Keratinocyte (primary cell): ENCODE measurements around the gene RGS3. TPM values are rescaled to one million over a fixed set of nuclear protein-coding genes. Genes with fewer than 3 reads are reported as not detected.

ENCODE experiments used
- DNase-seq: peaks from one replicate; pipeline ENCODE4 v3.0.0-alpha.2; 2011; ENCODE audit warnings: low read depth, missing footprints, low spot score
- FAIRE-seq: peaks from 2 replicates; lab custom pipeline; 2011; peaks lifted over from hg19 to GRCh38; lab: Jason Lieb, UNC
- H2AFZ ChIP-seq: 2 replicates; pipeline ENCODE4 v1.6.0; 2012; ENCODE audit warnings: low read length, control low read depth, inconsistent platforms; ENCODE audit not compliant: control insufficient read depth
- H3K27ac ChIP-seq: 2 replicates; pipeline ENCODE4 v1.5.1; 2011; ENCODE audit warnings: low read length; ENCODE audit not compliant: control insufficient read depth, insufficient read depth
- H3K27me3 ChIP-seq: 3 replicates; pipeline ENCODE4 v1.6.0; 2011; ENCODE audit warnings: low read length; ENCODE audit not compliant: control insufficient read depth, insufficient read depth; ENCODE audit errors: extremely low read depth
- H3K36me3 ChIP-seq, 2 experiments: 2 replicates in 1 of 2; 3 replicates in 1 of 2; pipeline ENCODE4 v1.5.1; 2011; ENCODE audit warnings: low read length in 2 of 2, mild to moderate bottlenecking in 1 of 2; ENCODE audit not compliant: control insufficient read depth in 2 of 2, insufficient read depth in 2 of 2; ENCODE audit errors: extremely low read depth in 1 of 2
- H3K4me1 ChIP-seq: 3 replicates; pipeline ENCODE4 v1.5.1; 2011; ENCODE audit warnings: low read length; ENCODE audit not compliant: control insufficient read depth, insufficient read depth; ENCODE audit errors: extremely low read depth
- H3K4me2 ChIP-seq: 3 replicates; pipeline ENCODE4 v1.6.0; 2011; ENCODE audit warnings: low read depth, low read length; ENCODE audit not compliant: control insufficient read depth, insufficient read depth; ENCODE audit errors: extremely low read depth
- H3K4me3 ChIP-seq, 3 experiments: fragments of 200-600 bp in 1 of 3; sonication (generic) in 1 of 3; 2 replicates in 2 of 3; 3 replicates in 1 of 3; pipeline ENCODE4 v1.5.1; 2011 to 2016; ENCODE audit warnings: low read length in 3 of 3, mild to moderate bottlenecking in 3 of 3, control low read depth in 2 of 3, inconsistent platforms in 1 of 3, low read depth in 1 of 3, mixed read lengths in 1 of 3, mixed run types in 1 of 3, moderate library complexity in 1 of 3; ENCODE audit not compliant: control insufficient read depth in 2 of 3, insufficient read depth in 2 of 3; ENCODE audit errors: extremely low read depth in 1 of 3
- H3K79me2 ChIP-seq: 2 replicates; pipeline ENCODE4 v1.6.0; 2012; ENCODE audit warnings: low read length; ENCODE audit not compliant: control insufficient read depth, insufficient read depth
- H3K9ac ChIP-seq: 3 replicates; pipeline ENCODE4 v1.6.0; 2011; ENCODE audit warnings: low read length; ENCODE audit not compliant: control insufficient read depth, insufficient read depth; ENCODE audit errors: extremely low read depth
- H3K9me1 ChIP-seq: 3 replicates; pipeline ENCODE4 v1.6.0; 2011; ENCODE audit warnings: low read length; ENCODE audit not compliant: control insufficient read depth, insufficient read depth; ENCODE audit errors: extremely low read depth
- H3K9me3 ChIP-seq: 2 replicates; pipeline ENCODE4 v1.5.1; 2012; ENCODE audit warnings: low read depth, low read length; ENCODE audit not compliant: control insufficient read depth
- H4K20me1 ChIP-seq: 3 replicates; pipeline ENCODE4 v1.6.0; 2011; ENCODE audit warnings: low read length; ENCODE audit not compliant: control insufficient read depth, insufficient read depth; ENCODE audit errors: extremely low read depth
- EZH2 ChIP-seq: IDR thresholded peaks from one replicate; pipeline ENCODE4 v1.6.1; 2012; ENCODE audit warnings: inconsistent platforms, mild to moderate bottlenecking, low read length, moderate library complexity
- dilution Hi-C: fragments of 300-500 bp; cut with MboI; formaldehyde crosslinking; loops from one replicate; pipeline ENCODE4 v1.7.0; 2020; ENCODE audit warnings: low sequenced_read_pairs; ENCODE audit not compliant: extremely low pct_ligation_motif_present
- polyA plus RNA-seq, 5 experiments: library from polyadenylated mRNA; depleted of rRNA in 3 of 5; stranded (reverse) in 3 of 5; stranded (forward) in 1 of 5; unstranded in 1 of 5; fragments of >200 nt; gene quantifications; 1 replicate in 1 of 5; 2 replicates in 3 of 5; 3 replicates in 1 of 5; pipeline versions ENCODE4 v1.2.1 to v1.2.3, GENCODE V29; 2011 to 2012; ENCODE audit warnings: missing spikeins in 2 of 5, low read depth in 1 of 5, low replicate concordance in 1 of 5
- TF ChIP-seq, protein P1 (sequence below), 3 experiments: IDR thresholded peaks in 1 of 3; conservative IDR thresholded peaks in 1 of 3; optimal IDR thresholded peaks in 1 of 3; 2 replicates in 2 of 3; 3 replicates in 1 of 3; pipeline versions ENCODE3 to v1.5.1; 2011; ENCODE audit warnings: low read length in 3 of 3, mild to moderate bottlenecking in 3 of 3, moderate library complexity in 2 of 3, control low read depth in 1 of 3, inconsistent platforms in 1 of 3; ENCODE audit not compliant: insufficient read depth in 2 of 3; ENCODE audit errors: extremely low read depth in 1 of 3

RGS3 gene
- polyA plus RNA-seq, 1 donor (not counting 4 experiments of a cell fraction or from before 2014, with no cell fraction given), result 19.6 TPM

DNA sequence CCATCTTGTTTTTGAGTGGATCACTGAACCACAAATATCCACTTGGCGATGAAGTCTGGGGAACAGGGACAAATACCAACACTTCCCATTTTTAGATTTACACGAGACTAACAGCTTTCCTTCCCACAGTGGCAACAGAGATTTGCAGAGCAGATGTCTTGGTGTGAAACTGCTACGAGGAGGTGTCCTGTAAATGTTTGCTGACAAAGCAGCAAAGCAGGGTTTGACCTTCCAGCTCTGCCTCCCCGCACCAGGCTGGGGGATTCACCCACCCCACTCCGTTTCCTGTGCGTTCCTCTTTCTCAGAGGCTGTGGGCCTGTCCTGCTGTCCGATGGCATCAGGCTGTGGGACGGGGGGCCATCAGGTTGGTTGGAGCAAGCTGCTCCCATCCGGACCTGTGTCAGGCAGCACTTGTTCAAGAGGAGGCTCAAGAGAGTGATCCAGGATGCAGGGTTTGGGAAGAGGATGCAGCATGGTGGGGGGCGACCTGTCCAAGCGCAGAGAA lies 693 bp upstream of the RGS3 start:
- FAIRE-seq, result no peak
- Histone ChIP-seq H3K4me1 (no peaks in the 10 kb centered on the region), H3K36me3 (no peaks in the 10 kb centered on the region), H3K9me3 (no peaks in the 10 kb centered on the region), H3K27me3 (peaks cover 27% of the 10 kb centered on the region), H3K4me2 (no peak overlapping the region), H4K20me1 (no peaks in the 10 kb centered on the region), H3K79me2 (no peaks in the 10 kb centered on the region), H3K4me3 (no peak overlapping the region), H2AFZ (no peak overlapping the region), H3K9ac (no peak overlapping the region), H3K27ac (no peak overlapping the region), H3K9me1 (no peaks in the 10 kb centered on the region)
- TF ChIP-seq, protein P1, sequence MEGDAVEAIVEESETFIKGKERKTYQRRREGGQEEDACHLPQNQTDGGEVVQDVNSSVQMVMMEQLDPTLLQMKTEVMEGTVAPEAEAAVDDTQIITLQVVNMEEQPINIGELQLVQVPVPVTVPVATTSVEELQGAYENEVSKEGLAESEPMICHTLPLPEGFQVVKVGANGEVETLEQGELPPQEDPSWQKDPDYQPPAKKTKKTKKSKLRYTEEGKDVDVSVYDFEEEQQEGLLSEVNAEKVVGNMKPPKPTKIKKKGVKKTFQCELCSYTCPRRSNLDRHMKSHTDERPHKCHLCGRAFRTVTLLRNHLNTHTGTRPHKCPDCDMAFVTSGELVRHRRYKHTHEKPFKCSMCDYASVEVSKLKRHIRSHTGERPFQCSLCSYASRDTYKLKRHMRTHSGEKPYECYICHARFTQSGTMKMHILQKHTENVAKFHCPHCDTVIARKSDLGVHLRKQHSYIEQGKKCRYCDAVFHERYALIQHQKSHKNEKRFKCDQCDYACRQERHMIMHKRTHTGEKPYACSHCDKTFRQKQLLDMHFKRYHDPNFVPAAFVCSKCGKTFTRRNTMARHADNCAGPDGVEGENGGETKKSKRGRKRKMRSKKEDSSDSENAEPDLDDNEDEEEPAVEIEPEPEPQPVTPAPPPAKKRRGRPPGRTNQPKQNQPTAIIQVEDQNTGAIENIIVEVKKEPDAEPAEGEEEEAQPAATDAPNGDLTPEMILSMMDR (optimal IDR thresholded peaks at IDR 0.05 in 1 of 3, IDR thresholded peaks at IDR 0.05 in 1 of 3, conservative IDR thresholded peaks at IDR 0.05 in 1 of 3; ENCODE audit: extremely low read depth in 1 of 3, insufficient read depth in 2 of 3, low read length in 3 of 3), result no peak
- TF ChIP-seq EZH2, result no peak
- dilution Hi-C loops, result no loop called here
- no peak for DNase-seq

DNA sequence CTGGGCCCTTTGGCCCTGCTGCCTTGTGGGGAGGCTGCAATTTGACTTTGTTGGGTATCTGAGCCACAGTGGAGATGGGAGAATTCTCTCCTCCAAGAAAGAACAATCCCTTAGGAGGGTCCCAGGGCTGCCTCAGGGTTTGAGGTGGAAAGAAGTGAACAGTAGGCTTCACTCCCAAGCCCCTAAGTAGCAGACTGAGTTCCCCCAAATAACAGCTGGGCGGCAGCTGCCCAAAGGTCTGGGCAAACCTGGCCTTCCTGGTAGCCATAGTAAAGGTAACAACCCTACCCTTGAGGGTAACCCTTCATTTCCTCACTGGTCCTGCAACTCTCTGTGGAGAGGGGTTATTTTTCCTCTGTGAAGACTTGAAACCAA lies 746 bp downstream of the RGS3 start:
- no peaks in the 10 kb centered on the region for H4K20me1 ChIP-seq
- no peak overlapping the region for H3K9ac ChIP-seq
- H3K27me3 ChIP-seq, result peaks cover 27% of the 10 kb centered on the region
- H3K36me3 ChIP-seq, result no peaks in the 10 kb centered on the region
- no peak overlapping the region for H3K27ac ChIP-seq
- H3K9me3 ChIP-seq, result no peaks in the 10 kb centered on the region
- no peaks in the 10 kb centered on the region for H3K4me1 ChIP-seq
- no peak overlapping the region for H3K4me3 ChIP-seq
- no peak for DNase-seq
- dilution Hi-C loops, result no loop called here
- no peak overlapping the region for H2AFZ ChIP-seq
- no peaks in the 10 kb centered on the region for H3K9me1 ChIP-seq
- H3K79me2 ChIP-seq, result no peaks in the 10 kb centered on the region
- no peak for FAIRE-seq
- no peak overlapping the region for H3K4me2 ChIP-seq
- no peak for TF ChIP-seq EZH2
- TF ChIP-seq, protein P1 (optimal IDR thresholded peaks at IDR 0.05 in 1 of 3, IDR thresholded peaks at IDR 0.05 in 1 of 3, conservative IDR thresholded peaks at IDR 0.05 in 1 of 3; ENCODE audit: extremely low read depth in 1 of 3, insufficient read depth in 2 of 3, low read length in 3 of 3), result no peak
